Loucy (cell line): ENCODE measurements around the gene NFATC4.

Source experiments
- H2AFZ ChIP-seq: fragments of 200-600 bp; sonication (generic); 2 replicates; pipeline ENCODE4 v1.6.0; 2016; ENCODE audit warnings: antibody characterized with exemption, mild to moderate bottlenecking, low read length, moderate library complexity
- H3F3A ChIP-seq: fragments of 200-600 bp; 2 replicates; pipeline ENCODE4 v1.6.0; 2016; ENCODE audit warnings: antibody characterized with exemption, low read depth, mild to moderate bottlenecking
- H3K27me3 ChIP-seq: fragments of 200-600 bp; sonication (generic); 2 replicates; pipeline ENCODE4 v1.6.1; 2014; ENCODE audit warnings: low read length, mild to moderate bottlenecking; ENCODE audit not compliant: insufficient read depth, poor library complexity, severe bottlenecking
- H3K36me3 ChIP-seq: fragments of 200-600 bp; sonication (generic); 2 replicates; pipeline ENCODE4 v1.6.1; 2016; ENCODE audit warnings: low read length; ENCODE audit not compliant: insufficient read depth
- H3K4me1 ChIP-seq: fragments of 200-600 bp; sonication (generic); 2 replicates; pipeline ENCODE4 v1.5.1; 2014; ENCODE audit warnings: low read length, mild to moderate bottlenecking; ENCODE audit not compliant: insufficient read depth, poor library complexity, severe bottlenecking
- H3K4me2 ChIP-seq: fragments of 200-600 bp; sonication (generic); 2 replicates; pipeline ENCODE4 v1.6.0; 2014; ENCODE audit warnings: antibody characterized with exemption, low read length, low read depth, mild to moderate bottlenecking; ENCODE audit not compliant: poor library complexity, severe bottlenecking
- H3K4me3 ChIP-seq: fragments of 200-600 bp; sonication (generic); 2 replicates; pipeline ENCODE4 v1.5.1; 2014; ENCODE audit warnings: low read length, mild to moderate bottlenecking, mixed read lengths; ENCODE audit not compliant: poor library complexity, severe bottlenecking
- H3K79me2 ChIP-seq: fragments of 200-600 bp; sonication (generic); 2 replicates; pipeline ENCODE4 v1.6.1; 2014; ENCODE audit warnings: low read length; ENCODE audit not compliant: insufficient read depth
- H3K9ac ChIP-seq: fragments of 200-600 bp; sonication (generic); 2 replicates; pipeline ENCODE4 v1.6.0; 2014; ENCODE audit warnings: mild to moderate bottlenecking, low read depth, low read length, moderate library complexity; ENCODE audit not compliant: poor library complexity, severe bottlenecking
- H3K9me2 ChIP-seq: fragments of 200-600 bp; sonication (generic); replicated peaks from 2 replicates; pipeline ENCODE4 v1.6.1; 2016; ENCODE audit warnings: low read depth, low read length, mixed read lengths
- H3K9me3 ChIP-seq: fragments of 200-600 bp; sonication (generic); 2 replicates; pipeline ENCODE4 v1.6.1; 2014; ENCODE audit warnings: mild to moderate bottlenecking, antibody characterized with exemption, low read length, low read depth; ENCODE audit not compliant: insufficient read depth
- H4K20me1 ChIP-seq: fragments of 200-600 bp; sonication (generic); 2 replicates; pipeline ENCODE4 v1.6.0; 2014; ENCODE audit warnings: antibody characterized with exemption, low read length, mild to moderate bottlenecking; ENCODE audit not compliant: insufficient read depth, poor library complexity, severe bottlenecking
- CTCF ChIP-seq: fragments of 200-600 bp; sonication (generic); conservative IDR thresholded peaks from 2 replicates; pipeline ENCODE4 v1.5.1; 2014; ENCODE audit warnings: mild to moderate bottlenecking, antibody characterized with exemption, low read length
- EZH2phosphoT487 ChIP-seq: fragments of 200-600 bp; IDR thresholded peaks from 2 replicates; pipeline ENCODE4 v1.6.1; 2018; ENCODE audit warnings: antibody characterized with exemption, mild to moderate bottlenecking, moderate library complexity, borderline replicate concordance

Gene NFATC4

GRCh38 chr14:24394275-24394674, 26.3 kb downstream of the NFATC4 start:
- Histone ChIP-seq H4K20me1 (no peaks in the 10 kb centered on the region), H3K36me3 (no peaks in the 10 kb centered on the region), H3K4me2 (peak overlapping the region; percentile 54), H3F3A (peaks cover 12% of the 10 kb centered on the region; the same call in 1 of the 2 replicates), H3K9me2 (no peaks in the 10 kb centered on the region), H3K79me2 (peaks cover 3% of the 10 kb centered on the region), H3K4me1 (peaks cover 74% of the 10 kb centered on the region), H3K9ac (peak overlapping the region; percentile 65), H3K9me3 (no peaks in the 10 kb centered on the region), H2AFZ (peak overlapping the region; percentile 52; the same call in 1 of the 2 replicates), H3K27me3 (no peaks in the 10 kb centered on the region), H3K4me3 (no peak overlapping the region)
- no peak for TF ChIP-seq EZH2phosphoT487
- TF ChIP-seq CTCF, result peak; percentile 67

GRCh38 chr14:24395609-24396582, 27.9 kb downstream of the NFATC4 start:
- H3K27me3 ChIP-seq, result no peaks in the 10 kb centered on the region
- peak overlapping the region; percentile 54 for H3K4me2 ChIP-seq
- TF ChIP-seq EZH2phosphoT487 (no peak), CTCF (peak; percentile 35)

GRCh38 chr14:24397639-24398292, 29.8 kb downstream of the NFATC4 start:
- no peaks in the 10 kb centered on the region for H3K36me3 ChIP-seq
- H3K4me1 ChIP-seq, result peaks cover 83% of the 10 kb centered on the region
- peak overlapping the region; percentile 47 for H3K4me2 ChIP-seq
- peak overlapping the region; percentile 65 for H3K9ac ChIP-seq
- H3F3A ChIP-seq, result peaks cover 12% of the 10 kb centered on the region; the same call in 1 of the 2 replicates
- H4K20me1 ChIP-seq, result no peaks in the 10 kb centered on the region
- H3K9me2 ChIP-seq, result no peaks in the 10 kb centered on the region
- 0 out of 2 replicates have a peak overlapping the region, but pooled peaks have one; percentile 5 for H2AFZ ChIP-seq
- H3K4me3 ChIP-seq, result peak overlapping the region; percentile 78
- no peaks in the 10 kb centered on the region for H3K9me3 ChIP-seq
- TF ChIP-seq EZH2phosphoT487, result no peak
- no peak for TF ChIP-seq CTCF
- H3K27me3 ChIP-seq, result no peaks in the 10 kb centered on the region
- H3K79me2 ChIP-seq, result peaks cover 36% of the 10 kb centered on the region

More at GRCh38 chr14:24395609-24396582, 27.9 kb downstream of the NFATC4 start:
- peak overlapping the region; percentile 65 for H3K9ac ChIP-seq
- peaks cover 78% of the 10 kb centered on the region for H3K4me1 ChIP-seq
- H2AFZ ChIP-seq, result no peak overlapping the region
- H3K9me3 ChIP-seq, result no peaks in the 10 kb centered on the region
- peaks cover 17% of the 10 kb centered on the region for H3K79me2 ChIP-seq
- H4K20me1 ChIP-seq, result no peaks in the 10 kb centered on the region
- no peaks in the 10 kb centered on the region for H3K9me2 ChIP-seq
- H3K36me3 ChIP-seq, result no peaks in the 10 kb centered on the region
- H3K4me3 ChIP-seq, result peak overlapping the region; percentile 16
- peaks cover 12% of the 10 kb centered on the region; the same call in 1 of the 2 replicates for H3F3A ChIP-seq
